Kidney epithelial cell (primary cell): ENCODE results near the gene ST3GAL3. TPM values are rescaled to one million over a fixed set of nuclear protein-coding genes. Genes with fewer than 3 reads are reported as not detected.

Experiments
- DNase-seq: peaks from one replicate; pipeline ENCODE4 v3.0.0-alpha.2; 2010; ENCODE audit warnings: low read depth
- H3K27me3 ChIP-seq: 2 replicates; pipeline ENCODE4 v1.6.0; 2011; ENCODE audit warnings: low read length; ENCODE audit not compliant: control insufficient read depth, insufficient read depth
- H3K36me3 ChIP-seq: 2 replicates; pipeline ENCODE4 v1.5.1; 2011; ENCODE audit warnings: low read length; ENCODE audit not compliant: control insufficient read depth, insufficient read depth
- H3K4me3 ChIP-seq: 2 replicates; pipeline ENCODE4 v1.5.1; 2011; ENCODE audit warnings: low read depth, mild to moderate bottlenecking, control low read depth, low read length
- CTCF ChIP-seq: IDR thresholded peaks from 2 replicates; pipeline ENCODE4 v1.5.1; 2011; ENCODE audit warnings: mild to moderate bottlenecking, moderate library complexity, low read length, control low read depth, inconsistent platforms; ENCODE audit not compliant: insufficient read depth, poor library complexity, severe bottlenecking
- total RNA-seq: library from RNA; depleted of rRNA; stranded (reverse); fragments of >200 nt; gene quantifications from 2 replicates; pipeline ENCODE4 v1.2.3, GENCODE V29; 2015

The ST3GAL3 gene
- total RNA-seq, 1 donor from 2014 or later, result 15.0 TPM

GRCh38 chr1:43976045-43976444, 268.7 kb downstream of the ST3GAL3 start:
- TF ChIP-seq CTCF, result no peak
- H3K36me3 ChIP-seq, result peaks cover 4% of the 10 kb centered on the region
- no peaks in the 10 kb centered on the region for H3K27me3 ChIP-seq
- peak overlapping the region; percentile 83 for H3K4me3 ChIP-seq
- DNase-seq, result no peak

GRCh38 chr1:43976890-43977289, 269.6 kb downstream of the ST3GAL3 start:
- Histone ChIP-seq H3K36me3 (peaks cover 4% of the 10 kb centered on the region), H3K27me3 (no peaks in the 10 kb centered on the region), H3K4me3 (no peak overlapping the region)
- no peak for DNase-seq
- TF ChIP-seq CTCF, result no peak

- no peak for TF ChIP-seq CTCF
- Histone ChIP-seq H3K4me3 (no peak overlapping the region), H3K36me3 (peaks cover 4% of the 10 kb centered on the region), H3K27me3 (no peaks in the 10 kb centered on the region)
- DNase-seq, result no peak
Observed at GRCh38 chr1:43977376-43978263, 270.3 kb downstream of the ST3GAL3 start.

GRCh38 chr1:43978264-43978550, 270.9 kb downstream of the ST3GAL3 start:
- DNase-seq, result no peak
- no peak for TF ChIP-seq CTCF
- no peaks in the 10 kb centered on the region for H3K27me3 ChIP-seq
- H3K4me3 ChIP-seq, result no peak overlapping the region
- peaks cover 4% of the 10 kb centered on the region for H3K36me3 ChIP-seq

GRCh38 chr1:43978551-43979260, 271.4 kb downstream of the ST3GAL3 start, which contains the start of gene B4GALT2:
B4GALT2 (plus strand) TSS chr1:43979210; CDS start chr1:43981161, 1,951 bp downstream.
- peaks cover 4% of the 10 kb centered on the region for H3K36me3 ChIP-seq
- no peaks in the 10 kb centered on the region for H3K27me3 ChIP-seq
- peak within 1 kb of the TSS; percentile 57 for H3K4me3 ChIP-seq
- DNase-seq, result no peak
- no peak for TF ChIP-seq CTCF
